Mammary epithelial cell (primary cell): Measurements from ENCODE around the gene ALK.

Experiments
- EZH2 ChIP-seq: IDR thresholded peaks from 2 replicates; pipeline ENCODE4 v1.6.1; 2012; ENCODE audit warnings: low read length, inconsistent platforms, borderline replicate concordance
- TF ChIP-seq, protein P1 (sequence below), 2 donors: IDR thresholded peaks in 1 of 2; conservative IDR thresholded peaks in 1 of 2; 2 replicates each; pipeline ENCODE4 v1.5.1; 2011 to 2012; ENCODE audit warnings: inconsistent platforms in 2 of 2, low read length in 2 of 2, mild to moderate bottlenecking in 2 of 2, control low read depth in 1 of 2, low read depth in 1 of 2; ENCODE audit not compliant: insufficient read depth in 1 of 2; ENCODE audit errors: extremely low read depth in 1 of 2

DNA sequence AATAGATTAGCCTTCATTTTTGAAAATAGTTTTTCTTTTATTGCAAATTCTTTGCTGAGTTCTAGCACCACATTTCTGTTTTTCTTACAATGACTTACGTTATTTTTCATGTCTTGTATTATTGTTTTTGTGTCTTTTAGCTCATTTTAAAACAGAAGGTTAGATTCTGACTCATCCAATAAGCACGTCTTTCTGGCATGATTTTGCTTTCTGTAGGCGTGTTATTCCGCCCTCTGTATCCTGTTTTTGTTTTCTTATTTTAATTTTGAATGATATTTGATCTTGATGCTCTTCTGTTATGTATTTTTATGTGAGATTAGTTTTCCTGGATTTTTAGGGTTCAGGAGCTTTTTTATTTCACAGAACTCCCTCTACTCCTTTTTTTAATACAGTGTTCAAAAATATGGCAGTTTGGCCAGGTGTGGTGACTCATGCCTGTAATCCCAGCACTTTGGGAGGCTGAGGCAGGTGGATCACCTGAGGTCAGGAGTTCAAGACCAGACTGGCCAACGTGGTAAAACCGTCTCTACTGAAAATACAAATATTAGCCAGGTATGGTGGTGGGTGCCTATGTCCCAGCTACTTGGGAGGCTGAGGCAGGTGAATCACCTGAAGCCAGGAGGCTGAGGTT, 661.1 kb downstream of the ALK start:
- TF ChIP-seq, protein P1, sequence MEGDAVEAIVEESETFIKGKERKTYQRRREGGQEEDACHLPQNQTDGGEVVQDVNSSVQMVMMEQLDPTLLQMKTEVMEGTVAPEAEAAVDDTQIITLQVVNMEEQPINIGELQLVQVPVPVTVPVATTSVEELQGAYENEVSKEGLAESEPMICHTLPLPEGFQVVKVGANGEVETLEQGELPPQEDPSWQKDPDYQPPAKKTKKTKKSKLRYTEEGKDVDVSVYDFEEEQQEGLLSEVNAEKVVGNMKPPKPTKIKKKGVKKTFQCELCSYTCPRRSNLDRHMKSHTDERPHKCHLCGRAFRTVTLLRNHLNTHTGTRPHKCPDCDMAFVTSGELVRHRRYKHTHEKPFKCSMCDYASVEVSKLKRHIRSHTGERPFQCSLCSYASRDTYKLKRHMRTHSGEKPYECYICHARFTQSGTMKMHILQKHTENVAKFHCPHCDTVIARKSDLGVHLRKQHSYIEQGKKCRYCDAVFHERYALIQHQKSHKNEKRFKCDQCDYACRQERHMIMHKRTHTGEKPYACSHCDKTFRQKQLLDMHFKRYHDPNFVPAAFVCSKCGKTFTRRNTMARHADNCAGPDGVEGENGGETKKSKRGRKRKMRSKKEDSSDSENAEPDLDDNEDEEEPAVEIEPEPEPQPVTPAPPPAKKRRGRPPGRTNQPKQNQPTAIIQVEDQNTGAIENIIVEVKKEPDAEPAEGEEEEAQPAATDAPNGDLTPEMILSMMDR (conservative IDR thresholded peaks at IDR 0.05 in 1 of 2, IDR thresholded peaks at IDR 0.05 in 1 of 2; ENCODE audit: extremely low read depth in 1 of 2, insufficient read depth in 1 of 2, low read depth in 1 of 2, low read length in 2 of 2) = no peak
- TF ChIP-seq EZH2 = no peak
